ENCODE results near the gene B9D1.

DNA sequence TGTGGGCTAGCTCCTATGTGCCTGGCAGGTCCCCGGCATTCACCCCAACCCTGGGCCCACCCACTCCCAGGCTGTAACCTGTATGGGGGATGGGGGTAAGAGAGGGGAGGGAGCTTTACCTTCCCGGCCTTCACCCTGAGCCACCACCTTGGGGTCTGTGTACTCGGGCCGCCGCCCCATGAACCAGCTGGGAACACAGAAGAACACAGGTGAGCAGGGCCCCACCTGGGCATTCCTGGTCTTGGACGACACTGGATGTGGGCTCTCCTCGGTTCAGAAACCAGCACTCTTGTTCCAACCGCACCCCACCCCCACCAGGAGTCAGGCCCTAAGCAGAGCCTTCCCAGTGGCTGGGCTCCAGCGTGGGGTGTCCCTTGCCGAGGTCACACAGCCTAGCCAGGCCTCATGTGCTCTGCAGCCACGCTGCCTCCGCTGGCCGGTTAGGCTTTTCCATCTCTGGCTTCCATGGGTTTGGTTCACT, 18.8 kb downstream of the B9D1 start:
- TF ChIP-seq CTCF (conservative IDR thresholded peaks at IDR 0.05; ENCODE audit: low read length) (no peak), EZH2phosphoT487 (IDR thresholded peaks at IDR 0.05; ENCODE audit: borderline replicate concordance, low read depth, low read length) (no peak)

Measured in OCI-LY7 (cell line).